Tibial nerve (tissue), 4 donors: ENCODE results near the gene MAGEB3. TPM values are rescaled to one million over a fixed set of nuclear protein-coding genes. Genes with fewer than 3 reads are reported as not detected.

ENCODE experiments used
- DNase-seq, 2 donors: peaks; one replicate each; pipeline ENCODE4 v3.0.0-alpha.2; 2019; ENCODE audit warnings: low spot score in 2 of 2
- H3K27ac ChIP-seq, 4 donors: fragments of 200-600 bp; sonication (generic) in 3 of 4; one replicate each; pipeline ENCODE4 v1.5.1; 2017 to 2019; ENCODE audit warnings: mild to moderate bottlenecking in 1 of 4
- H3K27me3 ChIP-seq, 2 donors: fragments of 200-600 bp; sonication (generic) in 1 of 2; one replicate each; pipeline versions ENCODE4 v1.5.1 to v1.6.0; 2017 to 2019
- H3K36me3 ChIP-seq, 3 donors: fragments of 200-600 bp; sonication (generic); one replicate each; pipeline ENCODE4 v1.5.1; 2018 to 2019
- H3K4me1 ChIP-seq, 4 donors: fragments of 200-600 bp; sonication (generic) in 3 of 4; one replicate each; pipeline ENCODE4 v1.5.1; 2017 to 2019
- H3K4me3 ChIP-seq, 4 donors: fragments of 200-600 bp; sonication (generic) in 3 of 4; one replicate each; pipeline ENCODE4 v1.5.1; 2017 to 2019; ENCODE audit warnings: mild to moderate bottlenecking in 1 of 4, moderate library complexity in 1 of 4
- H3K9me3 ChIP-seq, 4 donors: fragments of 200-600 bp; sonication (generic) in 3 of 4; one replicate each; pipeline ENCODE4 v1.5.1; 2017 to 2019
- EP300 ChIP-seq, 2 donors: sonication (generic); formaldehyde crosslinking; IDR thresholded peaks; one replicate each; pipeline ENCODE4 v1.6.1; 2017; ENCODE audit warnings: antibody characterized with exemption in 2 of 2, mild to moderate bottlenecking in 1 of 2
- POLR2A ChIP-seq, 2 donors: fragments of 450-650 bp; IDR thresholded peaks; one replicate each; pipeline ENCODE4 v1.6.1; 2017; ENCODE audit warnings: antibody characterized with exemption in 2 of 2, mild to moderate bottlenecking in 2 of 2, moderate library complexity in 2 of 2
- WGBS, 2 donors: methylation state at CpG; one replicate each; pipeline ENCODE4 v1.1.5; 2018; 5-methylcytosine and 5-hydroxymethylcytosine counted together
- total RNA-seq, 4 donors: library from RNA; depleted of rRNA; stranded (reverse); fragments of >200 nt; gene quantifications; one replicate each; pipeline ENCODE4 v1.1.0, GENCODE V29; 2016
- TF ChIP-seq, protein P1 (sequence below), 5 experiments: fragments of 200-600 bp in 3 of 5; fragments of 450-650 bp in 2 of 5; sonication (generic) in 3 of 5; IDR thresholded peaks; one replicate each; pipeline ENCODE4 v1.5.1; 2016 to 2019; ENCODE audit warnings: antibody characterized with exemption in 5 of 5, mild to moderate bottlenecking in 3 of 5, moderate library complexity in 2 of 5

MAGEB3 gene
- total RNA-seq, 4 donors from 2014 or later: not detected

- TF ChIP-seq, protein P1, sequence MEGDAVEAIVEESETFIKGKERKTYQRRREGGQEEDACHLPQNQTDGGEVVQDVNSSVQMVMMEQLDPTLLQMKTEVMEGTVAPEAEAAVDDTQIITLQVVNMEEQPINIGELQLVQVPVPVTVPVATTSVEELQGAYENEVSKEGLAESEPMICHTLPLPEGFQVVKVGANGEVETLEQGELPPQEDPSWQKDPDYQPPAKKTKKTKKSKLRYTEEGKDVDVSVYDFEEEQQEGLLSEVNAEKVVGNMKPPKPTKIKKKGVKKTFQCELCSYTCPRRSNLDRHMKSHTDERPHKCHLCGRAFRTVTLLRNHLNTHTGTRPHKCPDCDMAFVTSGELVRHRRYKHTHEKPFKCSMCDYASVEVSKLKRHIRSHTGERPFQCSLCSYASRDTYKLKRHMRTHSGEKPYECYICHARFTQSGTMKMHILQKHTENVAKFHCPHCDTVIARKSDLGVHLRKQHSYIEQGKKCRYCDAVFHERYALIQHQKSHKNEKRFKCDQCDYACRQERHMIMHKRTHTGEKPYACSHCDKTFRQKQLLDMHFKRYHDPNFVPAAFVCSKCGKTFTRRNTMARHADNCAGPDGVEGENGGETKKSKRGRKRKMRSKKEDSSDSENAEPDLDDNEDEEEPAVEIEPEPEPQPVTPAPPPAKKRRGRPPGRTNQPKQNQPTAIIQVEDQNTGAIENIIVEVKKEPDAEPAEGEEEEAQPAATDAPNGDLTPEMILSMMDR (IDR thresholded peaks at IDR 0.05): no peak
- TF ChIP-seq POLR2A (IDR thresholded peaks at IDR 0.05) (no peak), EP300 (IDR thresholded peaks at IDR 0.05) (no peak)
- Histone ChIP-seq H3K36me3 (no peaks in the 10 kb centered on the region), H3K9me3 (no peaks in the 10 kb centered on the region), H3K4me1 (no peaks in the 10 kb centered on the region), H3K27me3 (peaks cover 0 to 12% of the 10 kb centered on the region in 2 donors), H3K4me3 (no peak overlapping the region), H3K27ac (no peak overlapping the region)
- DNase-seq: no peak
- 0 to 13% methylated on average over 1 of the region's 1 CpG for WGBS, 2 donors
Measured at GRCh38 chrX:30196322-30196721, 34.1 kb upstream of the MAGEB3 start.

DNA sequence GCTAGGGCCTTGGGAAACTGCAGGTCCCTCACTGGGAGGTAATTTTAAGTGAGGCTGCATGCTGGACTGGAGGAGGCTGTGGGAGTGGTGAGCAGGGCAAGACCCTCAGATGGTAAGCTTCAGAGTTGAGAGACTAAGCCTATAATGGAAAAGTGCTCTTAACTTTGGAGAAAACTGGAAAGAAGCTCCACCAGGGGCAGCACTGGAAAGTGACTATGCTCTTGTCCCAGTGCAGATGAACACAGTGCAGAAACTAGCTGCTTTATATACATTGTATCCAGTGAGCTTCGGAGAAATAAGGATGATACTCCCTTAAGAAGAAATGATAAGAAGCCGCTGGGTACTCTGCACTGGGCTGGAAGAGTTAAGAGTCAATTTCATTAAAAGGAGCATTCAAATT is 18.3 kb upstream of the MAGEB3 start:
- TF ChIP-seq EP300 (IDR thresholded peaks at IDR 0.05): no peak
- Histone ChIP-seq H3K36me3 (no peaks in the 10 kb centered on the region), H3K27me3 (peaks cover 0 to 11% of the 10 kb centered on the region in 2 donors), H3K4me3 (no peak overlapping the region), H3K4me1 (no peaks in the 10 kb centered on the region), H3K27ac (no peak overlapping the region), H3K9me3 (no peaks in the 10 kb centered on the region)
- 91 to 96% methylated on average over 2 of the region's 2 CpGs for WGBS, 2 donors
- no peak for DNase-seq

GRCh38 chrX:30215357-30215843 is 15.1 kb upstream of the MAGEB3 start, which contains the start of gene MAGEB2:
Gene MAGEB2, plus strand, starts transcription at chrX:30215563. Its CDS starts 3,018 bp downstream, at chrX:30218581.
- Histone ChIP-seq H3K9me3 (no peaks in the 10 kb centered on the region), H3K4me3 (no peak within 1 kb of the TSS), H3K27me3 (peaks cover 0 to 11% of the 10 kb centered on the region in 2 donors), H3K27ac (no peak within 1 kb of the TSS), H3K36me3 (no peaks in the 10 kb centered on the region), H3K4me1 (no peaks in the 10 kb centered on the region)
- 90 to 97% methylated on average over 19 to 29 of the region's 29 CpGs for whole genome bisulfite sequencing, 2 donors
- DNase-seq: no peak
- TF ChIP-seq POLR2A (IDR thresholded peaks at IDR 0.05): no peak

DNA sequence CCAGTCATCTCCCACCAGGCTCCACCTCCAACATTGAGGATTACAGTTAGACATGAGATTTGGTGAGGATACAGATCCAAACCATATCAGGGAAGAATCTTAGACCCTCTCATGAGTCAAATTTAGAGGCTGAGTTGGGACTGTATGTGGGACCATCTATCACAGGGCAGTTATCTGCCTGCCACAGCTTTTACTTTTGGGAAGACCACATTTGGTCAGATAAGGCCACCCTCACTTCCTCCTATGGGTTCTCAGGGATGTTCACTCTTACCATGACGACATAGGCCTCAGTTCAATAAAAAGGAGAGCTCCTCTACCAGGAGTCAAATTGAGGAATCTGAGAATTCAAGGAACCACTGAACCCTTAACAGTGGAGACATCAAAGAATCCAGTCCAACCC is 13.0 kb upstream of the MAGEB3 start:
- WGBS, 2 donors: 58 to 100% methylated on average over 1 of the region's 1 CpG
- no peak overlapping the region for H3K27ac ChIP-seq
- TF ChIP-seq EP300 (IDR thresholded peaks at IDR 0.05) (no peak), POLR2A (IDR thresholded peaks at IDR 0.05) (no peak)
- TF ChIP-seq, protein P1 (IDR thresholded peaks at IDR 0.05): no peak
- no peaks in the 10 kb centered on the region for H3K4me1 ChIP-seq
- no peaks in the 10 kb centered on the region for H3K9me3 ChIP-seq
- no peak for DNase-seq
- H3K4me3 ChIP-seq: no peak overlapping the region
- H3K36me3 ChIP-seq: no peaks in the 10 kb centered on the region
- peaks cover 0 to 9% of the 10 kb centered on the region in 2 donors for H3K27me3 ChIP-seq

DNA sequence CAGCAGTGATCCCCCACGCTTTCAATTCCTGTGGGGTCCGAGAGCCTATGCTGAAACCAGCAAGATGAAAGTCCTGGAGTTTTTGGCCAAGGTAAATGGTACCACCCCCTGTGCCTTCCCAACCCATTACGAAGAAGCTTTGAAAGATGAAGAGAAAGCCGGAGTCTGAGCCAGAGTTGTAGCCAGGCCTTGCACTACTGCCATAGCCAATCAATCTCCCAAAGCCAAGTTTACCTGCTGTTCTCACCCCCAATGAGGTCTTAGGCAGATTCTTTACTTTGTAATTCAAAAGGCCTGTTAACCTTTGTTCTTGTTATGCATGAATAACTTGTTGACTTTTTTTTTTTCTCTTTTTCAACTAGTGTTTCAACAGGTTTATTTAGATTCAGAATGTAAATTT is 11.1 kb upstream of the MAGEB3 start:
- no peak for DNase-seq
- no peak overlapping the region for H3K4me3 ChIP-seq
- H3K9me3 ChIP-seq: no peaks in the 10 kb centered on the region
- 79 to 86% methylated on average over 4 of the region's 4 CpGs for WGBS, 2 donors
- TF ChIP-seq EP300 (IDR thresholded peaks at IDR 0.05) (no peak), POLR2A (IDR thresholded peaks at IDR 0.05) (no peak)
- TF ChIP-seq, protein P1 (IDR thresholded peaks at IDR 0.05): no peak
- H3K36me3 ChIP-seq: no peaks in the 10 kb centered on the region
- H3K27ac ChIP-seq: no peak overlapping the region
- H3K27me3 ChIP-seq: no peaks in the 10 kb centered on the region
- no peaks in the 10 kb centered on the region for H3K4me1 ChIP-seq

DNA sequence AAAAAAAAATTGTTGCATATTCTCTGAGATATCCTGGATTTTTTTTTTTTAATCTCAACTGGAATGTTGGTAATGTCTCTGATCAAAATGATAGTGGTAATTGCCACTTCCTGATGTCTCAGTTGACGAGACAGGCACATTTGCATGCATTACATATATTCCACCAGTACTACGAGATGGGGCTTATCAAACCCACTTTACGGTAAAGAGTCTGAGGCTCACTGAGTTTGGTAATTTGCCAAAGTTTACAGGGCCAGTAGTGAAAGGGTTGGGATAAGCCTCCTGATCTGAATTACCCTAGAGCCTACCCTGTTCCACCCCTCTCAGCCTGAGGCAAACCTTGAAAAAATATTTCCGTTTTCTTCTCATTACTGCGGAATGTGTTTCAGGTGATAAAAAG is 9.8 kb upstream of the MAGEB3 start:
- no peaks in the 10 kb centered on the region for H3K4me1 ChIP-seq
- H3K27ac ChIP-seq: no peak overlapping the region
- H3K9me3 ChIP-seq: no peaks in the 10 kb centered on the region
- H3K36me3 ChIP-seq: no peaks in the 10 kb centered on the region
- DNase-seq: no peak
- no peaks in the 10 kb centered on the region for H3K27me3 ChIP-seq
- no peak overlapping the region for H3K4me3 ChIP-seq
- TF ChIP-seq, protein P1 (IDR thresholded peaks at IDR 0.05): no peak
- TF ChIP-seq POLR2A (IDR thresholded peaks at IDR 0.05) (no peak), EP300 (IDR thresholded peaks at IDR 0.05) (no peak)
- WGBS, 2 donors: 83 to 88% methylated on average over 5 of the region's 5 CpGs
